Natural killer cell (primary cell): Measurements from ENCODE around the gene PCDHGA5. TPM values are rescaled to one million over a fixed set of nuclear protein-coding genes. Genes with fewer than 3 reads are reported as not detected.
A peak's percentile ranks its signal among the peaks of the same experiment; 100 is the strongest.
"Not testable (repeated sequence)": the region's sequence is repeated elsewhere in the genome, so short reads cannot be mapped to it uniquely, and the experiment has no call there.

Source experiments
- ATAC-seq, 3 donors: fragments of 150-1000 bp in 2 of 3; fragments of 200-7000 bp in 1 of 3; cut with Tn5 transposase; 1 replicate in 1 of 3; 2 replicates in 2 of 3; pipeline ENCODE4 v1.10.0; 2021; ENCODE audit warnings: mild to moderate bottlenecking in 2 of 3, moderate library complexity in 2 of 3
- DNase-seq, 2 donors: peaks; one replicate each; pipeline versions ENCODE4 v3.0.0 to v3.0.0-alpha.2; 2013 to 2021; ENCODE audit warnings: mixed read lengths in 1 of 2
- H3K27ac ChIP-seq: one replicate; pipeline ENCODE4 v1.5.1; 2013; ENCODE audit warnings: mild to moderate bottlenecking, low read length
- H3K27me3 ChIP-seq: one replicate; pipeline ENCODE4 v1.6.1; 2013; ENCODE audit warnings: low read length; ENCODE audit not compliant: control insufficient read depth, insufficient read depth
- H3K36me3 ChIP-seq: one replicate; pipeline ENCODE4 v1.6.1; 2013; ENCODE audit warnings: low read length; ENCODE audit not compliant: control insufficient read depth, insufficient read depth
- H3K4me1 ChIP-seq: one replicate; pipeline ENCODE4 v1.6.1; 2013; ENCODE audit warnings: low read length; ENCODE audit not compliant: control insufficient read depth, insufficient read depth
- H3K4me3 ChIP-seq: one replicate; pipeline ENCODE4 v1.5.1; 2013; ENCODE audit warnings: low read length
- H3K9me3 ChIP-seq: one replicate; pipeline ENCODE4 v1.6.1; 2013; ENCODE audit warnings: low read length; ENCODE audit not compliant: control insufficient read depth, insufficient read depth
- H3K27ac Mint-ChIP-seq, 2 donors: one replicate each; pipeline ENCODE4 v1.8.0; 2022; ENCODE audit warnings: mild to moderate bottlenecking in 2 of 2, mixed read lengths in 2 of 2, moderate library complexity in 1 of 2
- H3K27me3 Mint-ChIP-seq, 2 donors: one replicate each; pipeline ENCODE4 v1.8.0; 2022; ENCODE audit warnings: low read depth in 2 of 2, mixed read lengths in 2 of 2
- H3K36me3 Mint-ChIP-seq: one replicate; pipeline ENCODE4 v1.8.0; 2022; ENCODE audit warnings: mixed read lengths
- H3K4me1 Mint-ChIP-seq, 2 donors: one replicate each; pipeline ENCODE4 v1.8.0; 2022; ENCODE audit warnings: mixed read lengths in 2 of 2
- H3K4me3 Mint-ChIP-seq: one replicate; pipeline ENCODE4 v1.8.0; 2022; ENCODE audit warnings: mild to moderate bottlenecking, moderate library complexity, mixed read lengths
- H3K9me3 Mint-ChIP-seq, 2 donors: one replicate each; pipeline ENCODE4 v1.8.0; 2022; ENCODE audit warnings: mixed read lengths in 2 of 2
- WGBS: methylation state at CpG from one replicate; pipeline ENCODE4 v1.1.7; 2013; ENCODE audit warnings: missing lambda C conversion rate; ENCODE audit not compliant: insufficient coverage; 5-methylcytosine and 5-hydroxymethylcytosine counted together
- intact Hi-C: fragments of 100-400 bp; cut with micrococcal nuclease; formaldehyde crosslinking; loops from one replicate; pipeline ENCODE4 v1.14.2; 2022
- total RNA-seq, 4 donors: library from RNA; stranded (reverse); fragments of 120-200 nt in 1 of 4; gene quantifications; one replicate each; pipeline versions ENCODE4 v1.2.3 to v1.2.4, GENCODE V29; 2013 to 2022
- TF ChIP-seq, protein P1 (sequence below): fragments of 200-600 bp; IDR thresholded peaks from one replicate; pipeline ENCODE4 v1.8.0; 2022; ENCODE audit warnings: antibody characterized with exemption

PCDHGA5 gene
- under 1 TPM; 0.12 to 0.30 (median 0.20) TPM for total RNA-seq
- 0.43 TPM for total RNA-seq (2013)

DNA sequence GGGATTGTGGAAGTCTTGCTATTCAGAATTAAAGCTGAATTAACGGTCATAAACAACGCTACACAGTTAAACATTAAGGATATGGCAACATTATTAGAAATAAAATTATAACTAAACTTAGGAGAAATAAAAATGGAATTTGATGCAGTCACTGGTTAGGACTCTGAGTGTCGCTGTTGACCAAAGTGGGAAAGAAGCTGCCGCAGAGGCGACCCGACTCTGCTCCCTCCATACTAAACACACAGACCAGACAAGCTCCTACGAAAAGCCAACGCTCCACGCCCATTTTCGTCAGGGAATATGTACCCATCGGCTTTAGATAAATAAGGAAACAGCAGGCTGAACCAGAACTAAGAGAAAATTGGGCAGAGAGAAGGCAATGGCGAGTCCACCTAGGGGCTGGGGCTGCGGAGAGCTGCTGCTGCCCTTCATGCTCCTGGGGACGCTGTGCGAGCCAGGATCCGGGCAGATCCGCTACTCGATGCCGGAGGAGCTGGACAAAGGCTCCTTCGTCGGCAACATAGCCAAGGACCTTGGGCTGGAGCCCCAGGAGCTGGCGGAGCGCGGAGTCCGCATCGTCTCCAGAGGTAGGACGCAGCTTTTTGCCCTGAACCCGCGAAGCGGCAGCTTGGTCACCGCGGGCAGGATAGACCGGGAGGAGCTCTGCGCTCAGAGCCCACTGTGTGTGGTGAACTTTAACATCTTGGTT is at the start of gene PCDHGA5:
TSS of gene PCDHGA5 (plus strand) at position 211 of the 709 bp plus-strand sequence. CDS start at position 380, 169 bp downstream.
- no peak within 1 kb of the TSS for H3K4me3 Mint-ChIP-seq

GRCh38 chr5:141316963-141317362 is 47.0 kb upstream of the PCDHGA5 start:
- H3K27me3 Mint-ChIP-seq, ATAC-seq, intact Hi-C loops, DNase-seq, H3K4me3 Mint-ChIP-seq, H3K36me3 ChIP-seq, H3K27ac Mint-ChIP-seq, H3K27me3 ChIP-seq, H3K27ac ChIP-seq, H3K4me3 ChIP-seq: not testable (repeated sequence)
- peaks cover 31 to 41% of the 10 kb centered on the region in 2 donors for H3K4me1 Mint-ChIP-seq
- Histone ChIP-seq H3K9me3 (peaks cover 65% of the 10 kb centered on the region), H3K4me1 (peaks cover 12% of the 10 kb centered on the region)
- H3K9me3 Mint-ChIP-seq, result peaks cover 26 to 43% of the 10 kb centered on the region in 2 donors
- 100% methylated on average over 3 of the region's 4 CpGs for WGBS
- peaks cover 72% of the 10 kb centered on the region for H3K36me3 Mint-ChIP-seq

More for the DNA sequence above, at the start of gene PCDHGA5:
- 31% methylated on average over 32 of the region's 34 CpGs for WGBS
- peaks cover 47% of the 10 kb centered on the region for H3K9me3 ChIP-seq
- intact Hi-C loops, result no loop called here
- H3K4me1 ChIP-seq, result no peaks in the 10 kb centered on the region
- TF ChIP-seq, protein P1, sequence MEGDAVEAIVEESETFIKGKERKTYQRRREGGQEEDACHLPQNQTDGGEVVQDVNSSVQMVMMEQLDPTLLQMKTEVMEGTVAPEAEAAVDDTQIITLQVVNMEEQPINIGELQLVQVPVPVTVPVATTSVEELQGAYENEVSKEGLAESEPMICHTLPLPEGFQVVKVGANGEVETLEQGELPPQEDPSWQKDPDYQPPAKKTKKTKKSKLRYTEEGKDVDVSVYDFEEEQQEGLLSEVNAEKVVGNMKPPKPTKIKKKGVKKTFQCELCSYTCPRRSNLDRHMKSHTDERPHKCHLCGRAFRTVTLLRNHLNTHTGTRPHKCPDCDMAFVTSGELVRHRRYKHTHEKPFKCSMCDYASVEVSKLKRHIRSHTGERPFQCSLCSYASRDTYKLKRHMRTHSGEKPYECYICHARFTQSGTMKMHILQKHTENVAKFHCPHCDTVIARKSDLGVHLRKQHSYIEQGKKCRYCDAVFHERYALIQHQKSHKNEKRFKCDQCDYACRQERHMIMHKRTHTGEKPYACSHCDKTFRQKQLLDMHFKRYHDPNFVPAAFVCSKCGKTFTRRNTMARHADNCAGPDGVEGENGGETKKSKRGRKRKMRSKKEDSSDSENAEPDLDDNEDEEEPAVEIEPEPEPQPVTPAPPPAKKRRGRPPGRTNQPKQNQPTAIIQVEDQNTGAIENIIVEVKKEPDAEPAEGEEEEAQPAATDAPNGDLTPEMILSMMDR, result no peak
- no peak for DNase-seq
- no peak within 1 kb of the TSS for H3K27ac Mint-ChIP-seq
- no peak within 1 kb of the TSS for H3K27ac ChIP-seq
- H3K4me1 Mint-ChIP-seq, result peaks cover 5% of the 10 kb centered on the region in 2 donors
- no peak within 1 kb of the TSS for H3K4me3 ChIP-seq
- no peak for ATAC-seq
- no peaks in the 10 kb centered on the region for H3K36me3 ChIP-seq
- peaks cover 61 to 88% of the 10 kb centered on the region in 2 donors for H3K27me3 Mint-ChIP-seq
- peaks cover 5 to 10% of the 10 kb centered on the region in 2 donors for H3K9me3 Mint-ChIP-seq
- H3K36me3 Mint-ChIP-seq, result peaks cover 36% of the 10 kb centered on the region
- H3K27me3 ChIP-seq, result peaks cover 69% of the 10 kb centered on the region

- Mint-ChIP-seq H3K27ac (peak overlapping the region; percentile 100), H3K4me3 (peak overlapping the region; percentile 99), H3K36me3 (peaks cover 64% of the 10 kb centered on the region), H3K27me3 (no peaks in the 10 kb centered on the region), H3K4me1 (peaks cover 31 to 41% of the 10 kb centered on the region in 2 donors), H3K9me3 (peaks cover 21 to 32% of the 10 kb centered on the region in 2 donors)
- H3K4me3 ChIP-seq, result no peak overlapping the region
- WGBS, result 96% methylated on average over 6 of the region's 6 CpGs
- peaks cover 12% of the 10 kb centered on the region for H3K4me1 ChIP-seq
- DNase-seq, result no peak
- TF ChIP-seq, protein P1, result no peak
- no peak overlapping the region for H3K27ac ChIP-seq
- no peaks in the 10 kb centered on the region for H3K27me3 ChIP-seq
- ATAC-seq, result no peak
- H3K9me3 ChIP-seq, result peaks cover 53% of the 10 kb centered on the region
- intact Hi-C loops, result no loop called here
- peaks cover 7% of the 10 kb centered on the region for H3K36me3 ChIP-seq
These were observed 44.8 kb upstream of the PCDHGA5 start for GRCh38 chr5:141319202-141319601.

- H3K4me1 ChIP-seq, result peaks cover 12% of the 10 kb centered on the region
- H3K4me1 Mint-ChIP-seq, result peaks cover 31 to 41% of the 10 kb centered on the region in 2 donors
- H3K36me3 Mint-ChIP-seq, result peaks cover 59% of the 10 kb centered on the region
- peak overlapping the region; percentile 93 for H3K4me3 ChIP-seq
- intact Hi-C loops, result loop anchor here (1.0 kb wide), 1 partner anchor 245 kb away; no protein-coding TSS in a partner anchor
- peak overlapping the region; percentile 100 for H3K27ac Mint-ChIP-seq
- TF ChIP-seq, protein P1, result no peak
- H3K27me3 Mint-ChIP-seq, result peaks cover 0 to 4% of the 10 kb centered on the region in 2 donors
- peak overlapping the region; percentile 99 for H3K4me3 Mint-ChIP-seq
- H3K27me3 ChIP-seq, result no peaks in the 10 kb centered on the region
- H3K27ac ChIP-seq, result peak overlapping the region; percentile 97
- peaks cover 7% of the 10 kb centered on the region for H3K36me3 ChIP-seq
- 80% methylated on average over 5 of the region's 5 CpGs for whole genome bisulfite sequencing
- no peak for DNase-seq
- H3K9me3 ChIP-seq, result peaks cover 53% of the 10 kb centered on the region
- ATAC-seq, result no peak
- H3K9me3 Mint-ChIP-seq, result peaks cover 19 to 28% of the 10 kb centered on the region in 2 donors
These were observed 44.3 kb upstream of the PCDHGA5 start for GRCh38 chr5:141319699-141320098.
